GM19463 (cell line): Measurements from ENCODE around the gene RGMA.
A peak's percentile ranks its signal among the peaks of the same experiment; 100 is the strongest.
"Not testable (repeated sequence)": the region's sequence is repeated elsewhere in the genome, so short reads cannot be mapped to it uniquely, and the experiment has no call there.

ENCODE experiments used
- ATAC-seq: cut with Tn5 transposase; IDR thresholded peaks from one replicate; pipeline ENCODE4 v1.9.1; 2021; ENCODE audit warnings: mild to moderate bottlenecking, moderate library complexity; ENCODE audit not compliant: unreplicated experiment

Gene RGMA

DNA sequence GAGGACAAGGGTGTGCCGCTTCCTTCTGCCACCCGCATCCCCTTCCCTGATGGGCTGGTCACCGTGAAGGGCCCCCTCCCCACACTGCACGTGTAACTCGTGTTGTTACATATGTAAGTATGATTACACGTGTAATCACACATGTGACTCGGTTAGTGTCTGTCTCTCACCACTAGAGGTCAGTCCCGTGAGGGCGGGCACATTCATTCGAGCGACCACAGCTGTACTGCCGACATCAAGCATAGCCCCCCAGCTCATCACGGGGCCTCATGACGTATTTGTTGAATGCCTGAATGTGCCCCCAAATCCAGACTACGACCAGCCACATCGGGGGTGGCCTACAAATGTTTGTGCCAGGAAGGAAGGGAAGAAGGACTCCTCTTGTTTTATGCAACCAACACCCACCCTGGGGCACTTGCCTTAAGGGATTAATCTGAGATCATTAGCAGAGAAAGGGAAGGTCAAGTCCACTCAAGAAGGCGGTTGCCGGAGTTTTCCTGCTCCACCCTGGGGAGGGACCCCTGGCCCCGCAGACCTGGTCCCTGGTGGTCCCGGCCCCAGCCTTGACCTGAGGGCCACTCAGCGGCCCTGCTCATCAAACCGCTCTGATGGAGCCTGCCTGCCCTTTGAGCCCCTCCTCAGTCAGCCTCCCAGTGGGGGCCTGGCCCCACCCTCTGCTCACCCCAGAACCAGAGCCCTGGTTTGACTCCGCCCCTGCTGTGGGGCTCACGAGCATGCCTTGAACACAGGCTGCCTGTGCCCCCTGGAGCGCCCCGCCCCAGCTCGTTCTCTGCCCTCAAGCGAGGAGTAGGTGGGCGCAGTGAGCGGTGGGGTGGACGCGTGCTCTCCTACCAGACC is 52.8 kb downstream of the RGMA start:
- ATAC-seq, result peak; percentile 90

DNA sequence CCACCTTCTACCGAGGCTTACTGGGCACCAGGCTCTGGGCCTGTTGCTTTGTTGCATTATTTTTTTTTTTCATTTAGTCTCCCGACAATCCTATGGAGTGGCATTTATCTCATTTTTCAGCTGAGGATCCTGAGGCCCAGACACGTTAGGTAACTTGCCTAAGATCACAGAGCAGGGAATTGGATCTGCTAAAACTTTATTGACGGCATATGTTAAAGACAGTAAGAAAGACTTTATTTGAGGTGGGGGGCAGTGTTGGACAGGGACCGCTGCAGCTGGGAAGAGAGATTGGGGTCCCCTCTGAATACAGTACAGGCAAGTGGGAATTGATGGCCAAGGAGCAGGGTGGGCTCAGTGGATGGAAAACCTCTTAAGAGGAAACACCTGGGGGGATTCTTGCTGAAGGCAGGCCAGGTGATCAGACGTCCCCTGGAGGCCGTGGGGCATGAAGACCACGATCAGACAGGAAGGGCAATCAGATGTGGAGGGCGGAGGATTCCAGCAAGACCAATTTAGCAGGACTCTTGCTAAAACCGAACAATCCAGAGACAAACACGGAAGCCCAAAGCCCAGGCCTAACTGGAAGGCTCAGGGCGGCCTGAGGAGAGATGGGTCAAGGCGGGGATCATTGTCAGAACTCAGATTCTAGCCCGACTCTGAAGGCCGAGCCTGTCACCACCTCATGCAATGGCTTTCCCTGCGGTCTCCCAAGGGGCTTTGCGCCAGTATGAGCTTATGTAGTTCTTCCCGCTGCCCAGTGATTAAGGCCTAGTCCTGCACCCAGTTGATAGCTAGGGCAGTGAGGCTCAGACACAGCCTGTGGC is 53.7 kb downstream of the RGMA start:
- ATAC-seq, result peak; percentile 23

DNA sequence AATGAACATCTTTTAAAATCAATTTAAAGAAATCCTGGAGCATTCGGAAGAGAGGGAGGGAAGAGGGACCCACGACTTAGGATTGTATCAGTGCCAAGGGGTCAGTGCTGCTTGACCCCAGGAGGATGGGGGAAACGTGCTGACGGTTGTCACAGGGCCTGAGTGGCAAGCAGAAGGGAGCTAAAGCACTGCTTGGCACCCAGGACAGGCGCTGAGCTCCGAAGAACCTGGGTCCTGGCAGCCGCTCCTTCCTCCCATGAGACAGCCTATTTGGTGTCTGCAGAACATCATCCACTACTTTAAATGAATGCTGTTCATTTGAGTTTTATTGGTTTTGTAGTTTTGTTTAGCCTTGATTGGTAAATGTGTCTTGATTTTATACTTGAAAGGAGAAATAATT is 54.5 kb downstream of the RGMA start:
- no peak for ATAC-seq

DNA sequence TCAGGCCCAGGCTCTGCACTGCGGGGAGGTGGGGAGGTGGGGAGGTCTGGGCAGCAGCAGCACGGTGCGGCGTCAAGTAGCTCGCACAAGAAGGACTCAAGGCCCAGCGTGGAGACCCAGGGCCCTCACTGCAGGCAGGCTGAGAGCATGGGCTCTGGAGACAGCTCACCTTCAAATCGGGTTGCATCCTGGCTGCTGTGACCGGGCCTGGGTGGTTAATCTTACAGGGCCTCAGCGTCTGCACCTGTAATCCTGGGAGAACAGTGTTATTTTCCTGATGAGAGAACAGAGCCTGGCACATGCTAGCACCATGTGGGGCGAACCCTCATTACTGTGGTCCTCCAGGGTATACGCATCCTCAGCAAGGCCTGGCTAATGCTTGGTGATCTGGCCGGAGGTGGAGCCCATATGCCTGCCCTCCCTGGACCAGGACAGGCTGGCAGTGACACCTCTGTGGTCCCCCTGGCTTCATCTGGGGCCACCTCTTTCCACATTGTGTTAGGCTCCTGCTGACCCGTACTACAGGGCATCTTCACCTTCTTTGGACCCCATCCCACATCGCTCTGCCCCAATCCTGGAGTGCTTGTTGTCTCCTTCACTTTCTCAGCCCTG is 55.5 kb downstream of the RGMA start:
- ATAC-seq, result no peak

DNA sequence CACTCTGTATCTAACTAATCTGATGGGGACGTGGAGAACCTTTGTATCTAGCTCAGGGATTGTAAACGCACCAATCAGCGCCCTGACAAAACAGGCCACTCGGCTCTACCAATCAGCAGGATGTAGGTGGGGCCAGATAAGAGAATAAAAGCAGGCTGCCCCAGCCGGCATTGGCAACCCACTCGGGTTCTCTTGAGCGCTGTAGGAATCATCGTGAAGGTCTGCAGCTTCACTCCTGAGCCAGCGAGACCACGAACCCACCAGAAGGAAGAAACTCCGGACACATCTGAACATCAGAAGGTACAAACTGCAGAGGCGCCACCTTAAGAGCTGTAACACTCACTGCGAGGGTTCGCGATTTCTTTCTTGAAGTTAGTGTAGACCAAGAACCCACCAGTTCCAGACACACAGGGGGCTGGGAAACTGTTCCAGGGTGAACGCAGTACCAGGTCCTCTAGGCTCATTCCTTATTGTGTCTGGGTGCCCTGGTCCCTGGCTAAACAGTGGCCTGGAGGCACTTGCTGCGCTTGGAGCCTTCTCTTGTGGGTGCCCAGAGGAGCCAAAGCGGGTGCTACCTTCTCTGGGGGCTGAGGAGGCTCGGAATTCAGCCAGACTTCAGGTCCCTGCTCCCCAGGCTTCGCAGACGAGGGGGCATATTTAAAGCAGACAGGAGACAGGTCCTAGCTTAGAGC is 56.4 kb downstream of the RGMA start:
- not testable (repeated sequence) for ATAC-seq

DNA sequence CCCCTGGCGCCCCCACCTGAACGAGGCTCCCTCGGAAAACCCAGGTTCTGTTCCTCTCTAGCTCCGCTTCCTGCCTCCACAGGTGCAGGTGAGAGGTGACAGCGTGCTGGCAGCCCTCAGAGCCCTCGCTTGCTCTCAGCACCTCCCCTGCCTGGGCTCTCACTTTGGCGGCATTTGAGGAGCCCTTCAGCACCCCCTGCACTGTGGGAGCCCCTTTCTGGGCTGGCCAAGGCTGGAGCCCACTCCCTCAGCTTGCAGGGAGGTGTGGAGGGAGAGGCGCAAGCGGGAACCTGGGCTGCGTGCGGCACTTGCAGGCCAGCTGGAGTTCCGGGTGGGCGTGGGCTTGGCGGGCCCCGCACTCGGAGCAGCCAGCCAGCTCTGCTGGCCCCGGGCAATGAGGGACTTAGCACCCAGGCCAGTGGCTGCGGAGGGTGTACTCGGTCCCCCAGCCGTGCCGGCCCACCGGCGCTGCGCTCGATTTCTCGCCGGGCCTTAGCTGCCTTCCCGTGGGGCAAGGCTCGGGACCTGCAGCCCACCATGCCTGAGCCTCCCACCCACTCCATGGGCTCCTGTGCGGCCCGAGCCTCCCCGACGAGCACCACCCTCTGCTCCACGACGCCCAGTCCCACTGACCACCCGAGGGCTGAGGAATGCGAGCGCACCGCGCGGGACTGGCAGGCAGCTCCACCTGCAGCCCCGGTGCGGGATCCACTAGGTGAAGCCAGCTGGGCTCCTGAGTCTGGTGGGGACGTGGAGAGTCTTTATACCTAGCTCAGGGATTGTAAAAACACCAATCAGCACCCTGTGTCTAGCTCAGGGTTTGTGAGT is 57.2 kb downstream of the RGMA start:
- not testable (repeated sequence) for ATAC-seq

DNA sequence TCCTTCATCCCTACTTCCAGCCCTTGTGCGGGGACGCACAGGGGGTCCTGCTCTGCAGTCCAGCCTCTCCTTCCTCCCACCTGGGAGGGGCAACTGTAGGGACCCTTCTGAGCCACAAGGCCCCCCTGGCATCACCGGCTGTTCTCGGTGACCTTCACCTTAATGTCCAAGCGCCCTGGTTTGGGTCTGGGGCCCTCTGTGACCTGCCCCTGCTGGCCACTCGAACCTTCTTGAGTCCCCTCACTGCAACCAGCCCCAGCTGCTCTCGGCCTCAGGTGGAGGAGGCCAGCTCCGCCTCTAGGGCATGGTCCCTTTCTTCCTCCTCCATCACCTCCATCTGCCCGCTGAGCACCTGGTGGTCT is 57.9 kb downstream of the RGMA start:
- ATAC-seq, result no peak

DNA sequence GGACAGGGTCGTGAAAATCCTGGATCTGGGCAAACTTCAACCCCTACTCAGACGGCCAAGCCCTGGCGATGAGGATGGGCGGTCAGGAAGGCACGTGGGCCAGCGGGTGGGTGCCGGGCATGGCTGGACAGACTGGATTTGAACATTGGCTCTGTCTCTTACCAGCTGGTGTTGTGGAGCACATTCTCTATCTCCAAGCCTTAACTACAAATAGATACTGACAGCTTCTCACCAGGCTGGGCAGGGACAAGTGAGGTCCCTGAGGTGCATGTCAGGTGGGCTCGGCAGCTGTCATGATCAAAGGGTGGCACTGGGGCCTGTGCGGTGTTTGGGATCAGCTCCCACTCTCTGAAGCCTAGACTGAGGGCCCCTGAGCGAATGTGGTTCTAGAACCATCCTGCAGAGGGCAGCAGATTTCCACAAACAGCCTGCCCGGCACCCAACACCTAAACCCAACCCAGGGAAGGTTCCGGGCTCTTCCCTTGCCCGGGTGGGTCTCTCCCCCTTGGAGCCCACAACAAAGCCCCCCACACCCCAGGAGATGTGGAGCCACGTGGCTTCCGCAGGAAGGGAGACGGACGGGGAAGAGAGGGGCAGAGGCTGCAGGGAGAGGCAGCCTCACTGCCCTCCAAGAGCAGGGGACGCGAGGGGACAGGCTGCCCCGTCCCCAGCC is 58.4 kb downstream of the RGMA start:
- ATAC-seq, result peak; percentile 89

DNA sequence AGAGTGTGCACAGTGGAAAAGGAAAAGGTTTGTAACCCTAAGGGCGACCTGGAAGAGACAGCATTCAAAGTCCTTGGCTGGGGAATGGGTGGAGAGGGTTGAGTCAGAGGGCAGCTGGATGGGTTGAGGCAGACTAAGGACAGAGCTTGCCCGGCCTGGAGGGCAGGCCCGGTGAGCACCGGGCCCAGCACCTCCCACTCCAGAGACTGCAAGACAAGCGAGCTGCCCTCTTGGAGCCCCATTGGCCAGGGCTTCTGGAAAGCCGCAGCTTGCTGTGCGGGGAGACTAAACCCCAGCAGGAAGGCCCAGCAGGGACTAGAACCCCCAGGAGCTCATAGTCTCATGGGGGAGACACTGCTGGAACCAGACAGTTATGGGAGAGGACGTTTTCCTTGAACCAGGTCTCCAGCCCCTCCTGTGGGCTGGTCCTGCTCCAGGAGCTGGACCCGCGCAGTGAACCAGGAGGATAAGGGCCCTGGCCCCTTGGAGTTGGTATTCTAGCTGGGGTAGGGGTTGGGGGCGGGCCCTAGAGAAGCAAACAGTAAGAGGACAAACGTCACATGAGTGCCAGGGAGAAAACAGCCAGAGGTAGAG is 59.1 kb downstream of the RGMA start:
- ATAC-seq, result no peak

DNA sequence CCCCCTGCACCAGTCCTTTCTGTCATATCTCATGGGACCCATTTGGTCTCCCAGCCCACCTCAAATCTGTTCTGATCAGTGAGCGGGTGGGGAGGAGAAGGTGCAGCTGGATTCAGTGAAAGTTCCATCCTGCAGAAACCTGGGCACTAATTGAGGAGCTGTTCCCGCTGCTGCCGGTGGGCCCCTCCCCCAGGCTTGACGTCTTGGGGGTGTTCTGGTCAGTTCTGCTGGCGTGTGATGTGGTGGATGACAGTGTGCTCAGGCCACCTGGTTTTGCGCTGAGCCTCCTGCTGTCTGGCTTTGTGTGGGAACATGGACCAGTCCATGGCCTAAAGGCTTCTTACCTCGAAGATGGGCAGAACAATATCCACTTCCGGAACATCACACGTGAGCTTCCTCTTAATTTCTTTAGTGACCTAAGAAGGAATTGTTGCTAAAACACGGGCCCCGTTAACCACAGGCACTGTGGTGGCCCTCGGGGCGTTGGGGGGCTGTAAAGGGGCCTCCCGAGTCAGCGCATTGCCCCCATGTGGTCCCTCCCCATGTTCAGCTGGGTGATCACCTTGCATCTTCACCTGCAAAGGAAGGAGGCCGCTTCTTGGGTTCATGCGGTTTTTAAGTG is 59.7 kb downstream of the RGMA start:
- ATAC-seq, result no peak

DNA sequence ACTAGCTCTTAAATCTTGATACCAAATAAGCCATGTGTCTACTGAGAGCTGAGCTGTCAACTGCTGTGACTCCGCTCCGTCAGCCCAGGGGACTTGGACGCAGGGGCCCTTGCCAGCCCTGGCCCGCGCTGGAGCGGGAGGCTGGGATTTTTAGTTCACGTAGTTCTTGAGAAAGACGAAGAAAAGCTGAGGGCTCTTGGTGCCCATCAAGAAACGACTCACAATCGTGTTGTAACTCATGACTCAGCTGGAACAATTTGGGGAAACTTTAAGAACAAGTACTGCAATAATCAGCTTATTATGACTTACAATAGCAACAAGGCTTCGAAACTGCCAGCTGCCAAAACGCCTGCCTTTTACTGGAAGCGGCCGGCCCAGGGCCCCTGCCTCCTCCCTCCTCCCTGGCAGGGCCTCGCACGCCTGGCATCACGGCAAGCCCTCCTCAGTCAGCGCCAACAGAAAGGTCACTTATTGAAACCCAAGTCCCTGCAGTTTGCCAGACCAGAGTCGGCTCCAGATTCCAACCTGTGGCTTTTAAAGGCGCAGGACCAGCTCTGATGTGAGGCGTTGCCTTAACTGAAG is 60.3 kb downstream of the RGMA start:
- no peak for ATAC-seq

DNA sequence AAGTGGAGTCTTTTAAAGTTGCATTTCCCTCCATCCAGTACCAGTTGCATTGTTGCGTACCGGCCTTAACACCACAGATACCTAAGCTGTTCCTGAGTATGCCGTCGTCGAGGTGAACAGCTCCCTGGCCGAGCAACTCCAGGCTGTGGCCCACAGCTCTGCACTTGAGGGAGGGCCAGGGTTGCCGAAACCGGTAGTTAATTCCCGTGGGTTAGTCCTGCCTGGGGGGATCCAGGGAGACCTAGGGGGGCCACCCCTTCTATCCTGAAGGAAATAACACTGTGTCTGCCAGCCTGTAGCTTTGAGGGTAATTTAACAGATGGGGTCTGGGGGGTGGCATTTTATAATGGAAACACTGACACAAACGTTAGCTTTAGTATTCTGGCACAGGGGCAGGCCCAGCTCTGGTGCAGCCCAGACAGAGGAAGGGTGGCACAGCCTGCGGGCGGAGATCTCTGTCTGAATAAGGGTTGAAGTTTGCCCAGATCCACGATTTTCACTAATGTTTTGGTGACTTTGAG is 60.8 kb downstream of the RGMA start:
- no peak for ATAC-seq

DNA sequence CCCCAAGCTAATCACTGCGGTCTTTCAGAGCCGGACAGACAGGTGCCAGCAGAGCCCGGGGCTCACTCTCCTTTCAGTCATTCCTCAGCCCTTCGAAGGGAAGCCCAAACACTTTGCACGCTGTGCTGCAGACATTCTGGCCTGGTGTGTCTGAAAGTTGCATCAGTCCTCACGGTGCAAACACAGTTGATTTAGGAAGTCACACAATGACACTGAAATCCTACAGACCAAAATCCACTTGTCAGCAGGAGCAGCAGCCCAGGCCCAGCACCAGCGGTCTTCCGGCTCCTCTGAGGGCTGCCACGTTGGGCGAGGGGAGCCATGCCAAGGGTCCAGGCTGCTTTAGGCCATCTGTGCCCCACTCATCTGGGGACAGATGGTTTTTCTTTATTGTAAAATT is 61.6 kb downstream of the RGMA start:
- ATAC-seq, result no peak

DNA sequence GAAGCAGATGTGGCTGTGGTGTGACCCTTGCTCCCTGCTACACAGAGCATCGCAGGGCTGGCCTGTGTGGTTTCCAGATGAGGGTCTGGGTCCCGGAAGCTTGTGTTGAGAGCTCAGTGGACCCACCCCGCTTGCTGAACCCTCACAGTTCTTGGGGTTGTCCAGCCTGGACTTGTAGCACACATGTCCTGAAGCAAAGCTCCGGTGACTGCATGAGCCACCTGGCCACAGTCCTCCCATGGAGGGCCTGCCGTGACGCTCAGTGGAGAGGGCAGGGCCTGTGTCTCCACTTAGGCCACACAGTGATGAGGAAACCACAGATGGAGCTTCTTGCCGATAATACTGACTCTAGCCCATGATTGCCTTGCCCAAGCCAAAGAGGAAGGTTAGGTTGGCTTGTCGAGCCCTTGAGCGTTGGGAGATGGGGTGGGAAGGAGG is 62.6 kb downstream of the RGMA start:
- no peak for ATAC-seq

DNA sequence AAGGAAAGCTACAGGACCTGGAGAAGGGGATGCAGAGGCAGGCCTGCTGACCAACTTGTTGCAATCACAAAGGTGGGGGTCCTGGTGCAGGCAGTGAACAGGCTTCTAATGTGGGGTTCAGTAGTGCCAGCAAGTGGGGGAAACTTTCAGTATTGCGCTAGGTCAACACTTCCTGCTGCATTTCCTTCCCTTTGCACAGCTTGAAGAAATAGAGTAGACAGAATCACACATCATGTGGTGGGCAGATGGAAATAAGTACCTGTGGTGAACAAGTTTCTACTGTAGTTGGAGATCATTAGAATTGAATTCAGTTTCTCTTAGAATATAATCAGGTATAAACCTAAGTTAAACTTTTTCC is 63.4 kb downstream of the RGMA start:
- ATAC-seq, result no peak

DNA sequence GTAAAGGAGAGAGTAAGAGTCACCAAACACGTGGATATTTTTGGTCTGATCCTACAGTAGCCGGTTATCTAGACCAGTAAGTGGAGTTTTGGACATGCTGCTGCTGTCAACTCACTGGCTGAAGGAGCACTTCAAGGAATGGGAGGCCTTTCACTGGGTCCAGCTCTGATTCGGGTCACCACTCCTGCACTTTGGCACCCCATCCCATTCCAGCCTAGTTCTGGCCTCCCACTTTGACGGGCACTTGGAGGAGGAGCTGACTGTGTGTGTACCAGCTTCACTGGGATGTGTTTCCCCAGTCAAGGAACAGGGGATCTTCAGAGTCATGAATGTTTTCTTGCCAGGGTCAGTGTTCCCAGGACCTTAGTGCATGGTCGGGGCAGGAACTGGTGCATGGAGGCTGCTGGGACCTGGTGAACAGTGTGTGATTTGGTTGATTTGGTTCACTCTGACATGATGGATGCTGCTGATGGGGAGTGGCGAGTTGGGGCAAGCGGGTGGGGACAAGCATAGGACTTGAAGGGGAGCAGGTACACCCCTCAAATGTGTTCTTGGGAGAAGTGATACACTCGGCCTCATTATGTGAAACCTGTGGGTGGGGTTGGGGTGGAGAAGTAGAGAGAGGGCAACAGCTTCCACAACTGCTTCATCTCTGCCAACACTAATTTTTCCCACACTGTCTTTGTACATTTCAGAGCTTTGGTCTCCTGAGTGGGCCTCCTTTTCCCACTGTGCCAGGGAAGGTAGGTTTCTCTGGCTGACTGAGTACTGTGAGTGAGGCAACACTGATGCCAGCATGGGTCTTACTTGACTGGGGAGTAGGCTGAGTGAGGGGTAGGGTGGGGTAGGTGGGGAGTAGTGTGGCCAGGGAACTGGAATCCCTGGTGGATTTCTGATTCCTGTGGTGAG is 64.0 kb downstream of the RGMA start:
- no peak for ATAC-seq

DNA sequence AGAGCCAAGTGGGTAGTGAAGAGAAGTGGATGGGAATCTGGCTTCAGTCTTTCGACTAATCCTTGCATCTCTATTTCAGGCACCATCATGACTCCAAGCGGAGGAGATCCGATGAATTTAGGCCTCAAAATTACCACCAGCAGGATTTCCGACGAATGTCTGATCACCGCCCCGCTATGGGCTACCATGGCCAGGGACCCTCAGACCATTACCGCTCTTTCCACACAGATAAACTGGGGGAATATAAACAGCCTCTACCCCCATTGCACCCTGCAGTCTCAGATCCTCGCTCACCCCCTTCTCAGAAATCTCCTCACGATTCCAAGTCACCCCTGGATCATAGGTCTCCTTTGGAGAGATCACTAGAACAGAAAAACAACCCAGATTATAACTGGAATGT is 64.7 kb downstream of the RGMA start:
- no peak for ATAC-seq
